GM19455 (cell line): Measurements from ENCODE around the gene OR56A4.

Experiments
- ATAC-seq: cut with Tn5 transposase; IDR thresholded peaks from one replicate; pipeline ENCODE4 v1.9.1; 2021; ENCODE audit not compliant: unreplicated experiment

Gene OR56A4, protein sequence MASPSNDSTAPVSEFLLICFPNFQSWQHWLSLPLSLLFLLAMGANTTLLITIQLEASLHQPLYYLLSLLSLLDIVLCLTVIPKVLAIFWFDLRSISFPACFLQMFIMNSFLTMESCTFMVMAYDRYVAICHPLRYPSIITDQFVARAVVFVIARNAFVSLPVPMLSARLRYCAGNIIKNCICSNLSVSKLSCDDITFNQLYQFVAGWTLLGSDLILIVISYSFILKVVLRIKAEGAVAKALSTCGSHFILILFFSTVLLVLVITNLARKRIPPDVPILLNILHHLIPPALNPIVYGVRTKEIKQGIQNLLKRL

DNA sequence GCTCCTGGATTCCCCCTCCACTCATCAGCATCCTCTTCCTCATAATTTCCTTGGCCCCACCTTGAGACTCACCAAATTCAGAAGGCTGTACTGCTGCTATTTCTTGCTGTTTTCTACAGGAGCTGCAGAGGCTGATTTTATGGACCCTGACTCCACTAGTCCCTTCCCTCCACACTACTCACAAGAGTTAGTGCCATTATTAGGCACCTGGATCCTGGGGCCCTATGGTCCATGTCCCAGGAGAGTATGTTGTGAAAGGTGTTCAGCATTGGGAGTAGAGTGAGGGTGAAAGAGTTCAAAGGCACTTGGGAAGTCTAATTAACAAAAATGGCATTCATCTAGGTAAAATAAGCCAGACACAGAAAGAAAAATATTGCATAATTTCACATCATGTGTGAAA lies at the start of gene OR56A4:
OR56A4 (minus strand) TSS at position 101 of the 400 bp plus-strand sequence. CDS start 3,954 bp downstream, outside the sequence.
- no peak for ATAC-seq

DNA sequence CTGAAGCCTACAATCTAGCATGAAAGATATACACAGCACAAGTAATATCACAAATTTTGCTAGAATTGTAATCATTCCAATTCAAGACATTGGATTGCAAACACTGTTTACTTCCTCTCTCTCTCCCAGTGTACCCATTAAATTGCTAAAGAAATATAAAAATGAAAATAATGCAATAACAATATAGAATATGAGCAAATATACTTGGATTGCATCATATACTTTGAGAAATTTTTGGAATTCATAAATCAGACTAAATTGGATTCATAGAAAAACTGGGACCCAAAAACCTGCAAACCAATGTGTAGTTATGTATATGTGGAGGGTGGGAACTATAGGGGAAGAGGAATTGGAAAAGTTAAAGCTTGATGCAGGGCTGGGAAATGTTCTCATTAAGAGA lies 48.8 kb upstream of the OR56A4 start:
- ATAC-seq = no peak

DNA sequence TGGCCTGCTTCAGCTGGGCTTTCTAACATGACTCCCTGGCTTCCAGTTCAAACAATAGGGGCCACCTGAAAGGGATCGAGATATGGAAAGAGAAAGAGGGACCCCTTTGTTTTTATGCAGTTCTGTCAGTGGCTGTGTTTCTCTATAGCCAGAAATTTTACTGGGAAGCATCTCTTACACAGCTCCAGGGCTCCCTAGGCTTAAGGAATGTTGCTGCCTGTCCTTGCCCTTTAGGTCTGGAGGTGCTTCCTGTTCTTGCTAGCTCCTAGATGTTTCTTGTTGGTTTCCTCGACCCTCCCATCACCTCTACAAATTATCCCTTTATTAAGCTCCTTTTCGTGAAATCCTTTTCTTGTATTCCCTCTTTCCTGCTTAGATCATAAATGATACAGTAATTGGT lies 45.6 kb upstream of the OR56A4 start:
- no peak for ATAC-seq

DNA sequence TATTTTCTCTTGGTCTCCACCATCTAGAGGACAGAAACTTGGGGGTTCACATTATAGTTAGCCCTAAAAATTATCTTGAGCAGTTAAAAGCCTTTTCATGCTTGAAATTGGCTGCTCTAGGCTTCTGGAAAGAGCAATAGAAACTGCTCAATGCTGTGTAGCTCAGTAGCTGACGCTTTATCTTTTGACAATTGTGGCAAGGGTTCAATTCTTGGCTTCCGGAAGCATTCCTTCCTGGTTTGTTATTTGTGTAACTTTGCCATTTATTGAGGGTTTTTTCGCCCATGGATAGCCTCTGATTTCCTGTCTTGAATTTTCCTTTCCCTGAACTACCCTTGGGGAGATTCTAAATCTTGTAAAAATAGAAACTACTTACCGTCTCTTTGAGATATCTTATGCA lies 34.1 kb upstream of the OR56A4 start:
- no peak for ATAC-seq

DNA sequence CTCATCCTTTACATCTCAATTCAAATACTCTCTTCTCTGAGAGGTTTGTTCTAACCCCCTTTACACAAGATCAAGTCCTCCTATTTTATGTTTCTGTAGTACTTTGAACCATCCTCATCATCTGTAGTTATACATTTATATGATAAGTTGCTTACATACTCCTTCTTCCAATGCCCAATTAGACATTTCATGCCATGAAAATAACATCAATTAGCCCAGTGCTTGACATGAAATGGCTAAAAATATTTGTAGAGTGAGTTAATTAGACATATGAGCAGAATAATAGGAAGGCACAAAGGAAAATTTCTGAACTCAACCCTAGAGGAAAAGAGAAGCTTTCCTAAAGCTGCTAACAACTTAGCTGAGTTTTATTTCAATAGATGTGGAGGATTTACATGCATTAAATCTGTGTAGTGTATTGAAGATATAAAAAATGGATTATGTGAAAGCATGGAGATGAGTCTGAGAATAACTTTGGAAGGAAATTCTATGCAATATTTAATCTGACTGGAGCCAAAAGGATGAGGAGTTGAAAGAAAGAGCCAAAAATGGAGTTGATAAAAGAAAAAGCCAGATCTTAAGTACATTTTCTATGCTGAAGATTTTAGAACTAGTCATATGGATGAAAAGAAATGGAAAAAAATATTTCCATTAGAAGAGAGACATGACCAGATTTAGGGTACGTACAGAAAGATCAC lies 24.1 kb upstream of the OR56A4 start, which contains the start of gene OR56A1:
OR56A1 (minus strand) TSS at position 51 of the 698 bp plus-strand sequence. CDS start 3,066 bp downstream, outside the sequence.
- no peak for ATAC-seq

DNA sequence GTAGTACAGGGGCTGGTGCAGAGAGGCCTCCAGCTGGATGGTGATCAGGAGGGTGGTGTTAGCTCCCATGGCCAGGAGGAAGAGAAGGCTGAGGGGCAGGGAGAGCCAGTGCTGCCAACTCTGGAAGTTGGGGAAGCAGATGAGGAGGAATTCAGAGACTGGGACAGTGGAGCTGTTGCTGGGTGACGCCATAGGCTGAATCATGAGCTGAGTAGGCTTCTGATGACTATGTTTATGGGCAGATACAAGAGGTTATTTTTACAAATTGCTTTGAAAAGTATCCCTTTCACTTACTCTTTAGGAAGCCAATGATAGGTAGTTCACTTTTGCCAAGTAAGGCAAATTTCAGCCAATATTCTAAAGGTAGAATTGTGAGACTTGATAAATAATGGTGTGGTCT lies 20.8 kb upstream of the OR56A4 start:
- ATAC-seq = no peak

DNA sequence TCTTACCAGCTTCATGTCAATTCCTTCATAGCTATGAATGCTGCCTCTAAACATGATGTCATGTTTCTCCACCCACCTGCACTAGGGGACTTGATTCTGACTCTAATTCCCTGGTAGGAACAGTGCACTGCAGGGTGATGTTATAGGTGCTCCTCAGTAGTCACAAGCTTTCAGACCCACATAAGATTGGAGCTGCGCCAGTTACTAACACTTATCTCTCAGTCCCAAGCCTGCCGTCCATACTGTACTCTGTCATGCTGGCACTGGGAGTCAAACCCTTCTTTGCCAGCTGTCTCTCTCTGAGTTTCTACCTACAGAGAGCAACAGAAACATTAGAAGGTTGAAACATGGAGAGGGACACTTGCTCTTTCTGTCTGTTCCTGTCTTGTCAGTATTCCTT lies 18.3 kb upstream of the OR56A4 start:
- ATAC-seq = no peak

DNA sequence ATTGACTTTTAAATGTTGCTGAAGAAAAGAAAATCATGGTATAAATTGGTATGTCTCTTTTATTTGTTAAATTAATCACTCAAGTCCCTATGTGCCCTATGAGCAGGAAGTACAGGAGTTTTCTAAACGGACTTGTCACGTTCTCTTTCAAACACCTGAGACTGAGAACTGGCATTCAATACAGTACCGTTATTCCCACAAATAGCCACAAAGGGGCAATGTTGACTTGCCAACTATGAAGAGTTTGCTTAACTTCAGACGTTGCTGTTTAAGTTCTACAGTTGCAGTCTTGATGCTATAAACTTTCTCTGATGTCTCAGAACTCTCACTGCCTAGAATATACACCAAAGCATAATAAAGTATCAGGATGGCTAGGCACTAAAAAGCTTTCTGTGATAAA lies 16.2 kb upstream of the OR56A4 start:
- ATAC-seq = no peak

DNA sequence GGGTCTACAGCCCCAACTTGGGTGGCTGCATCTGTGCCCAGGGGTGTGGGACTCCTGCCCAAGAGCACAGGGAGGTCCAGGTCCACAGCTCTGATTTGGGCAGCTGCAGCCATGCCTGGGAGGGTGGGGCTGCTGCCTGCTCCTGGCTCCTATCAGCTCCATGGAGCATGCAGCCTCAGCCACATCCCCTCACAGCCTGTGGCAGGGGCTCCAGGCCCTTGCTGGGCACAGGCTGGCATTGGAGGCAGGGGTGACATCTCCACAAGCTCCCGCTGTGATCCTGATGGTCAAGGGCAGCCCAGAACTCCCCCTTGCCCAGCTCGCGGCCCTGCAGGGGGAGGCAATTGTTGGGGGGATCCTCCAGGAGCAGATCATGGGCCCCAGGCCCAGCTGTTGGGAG lies 6.3 kb upstream of the OR56A4 start:
- no peak for ATAC-seq

DNA sequence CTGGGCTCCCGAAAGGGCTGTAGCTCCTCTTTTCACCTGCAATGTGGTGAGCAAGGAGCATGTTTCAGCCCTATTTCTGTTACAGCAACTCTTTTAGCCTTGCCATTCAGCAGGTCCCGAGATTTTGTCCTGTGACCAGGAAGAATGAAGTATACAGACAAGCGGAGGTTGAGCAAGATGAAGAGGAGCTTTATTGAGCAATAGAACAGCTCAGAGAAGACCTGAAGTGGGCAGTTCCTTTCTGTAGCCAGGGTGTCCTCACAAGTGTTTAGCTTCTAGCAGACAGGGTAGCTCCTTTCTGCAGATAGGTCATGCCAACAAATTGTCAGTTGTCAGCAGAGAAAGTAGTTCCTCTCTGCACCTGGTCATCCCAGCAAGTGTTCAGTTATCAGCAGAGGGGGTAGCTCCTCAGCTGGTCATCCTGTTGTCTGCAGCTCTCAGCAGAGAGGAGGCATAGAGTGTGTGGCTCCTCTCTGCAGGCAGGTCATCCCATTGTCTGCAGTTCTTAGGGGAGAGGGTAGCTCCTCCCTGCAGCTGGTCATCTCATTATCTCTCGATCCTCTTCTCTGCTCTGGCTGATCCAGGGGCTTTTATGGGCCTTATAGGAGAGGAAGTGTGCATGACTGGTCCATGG lies 5.4 kb upstream of the OR56A4 start:
- ATAC-seq = no peak

DNA sequence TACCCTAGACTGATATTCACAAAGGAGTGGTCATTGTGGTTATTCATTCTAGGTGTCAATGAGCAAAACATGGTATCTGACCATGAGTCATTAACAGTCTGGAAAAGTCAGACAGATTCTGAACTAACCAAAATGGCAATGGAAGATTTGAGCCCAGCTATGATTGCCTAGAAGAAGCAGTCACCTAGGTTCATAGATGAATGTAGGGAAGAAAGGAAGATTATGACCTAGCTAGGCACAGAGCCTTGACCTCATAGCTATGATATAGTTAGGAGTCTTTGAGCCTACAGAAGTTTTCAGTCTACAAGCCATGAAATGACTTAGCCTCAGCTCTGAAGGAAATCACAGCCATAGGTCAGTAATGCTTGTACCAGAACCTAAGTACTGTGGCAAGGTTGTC lies 351 bp downstream of the OR56A4 start:
- no peak for ATAC-seq

DNA sequence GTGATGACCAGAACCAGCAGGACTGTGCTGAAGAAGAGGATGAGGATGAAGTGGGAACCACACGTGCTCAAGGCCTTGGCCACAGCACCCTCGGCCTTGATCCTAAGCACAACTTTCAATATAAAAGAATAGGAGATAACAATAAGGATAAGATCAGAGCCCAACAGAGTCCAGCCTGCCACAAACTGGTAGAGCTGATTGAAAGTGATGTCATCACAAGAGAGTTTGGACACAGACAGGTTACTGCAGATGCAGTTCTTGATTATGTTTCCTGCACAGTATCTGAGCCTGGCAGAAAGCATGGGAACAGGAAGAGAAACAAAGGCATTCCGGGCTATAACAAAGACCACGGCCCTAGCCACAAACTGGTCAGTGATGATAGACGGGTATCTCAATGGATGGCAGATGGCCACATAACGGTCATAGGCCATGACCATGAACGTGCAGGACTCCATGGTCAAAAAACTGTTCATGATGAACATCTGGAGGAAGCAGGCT lies 4.5 kb downstream of the OR56A4 start:
- ATAC-seq = no peak

DNA sequence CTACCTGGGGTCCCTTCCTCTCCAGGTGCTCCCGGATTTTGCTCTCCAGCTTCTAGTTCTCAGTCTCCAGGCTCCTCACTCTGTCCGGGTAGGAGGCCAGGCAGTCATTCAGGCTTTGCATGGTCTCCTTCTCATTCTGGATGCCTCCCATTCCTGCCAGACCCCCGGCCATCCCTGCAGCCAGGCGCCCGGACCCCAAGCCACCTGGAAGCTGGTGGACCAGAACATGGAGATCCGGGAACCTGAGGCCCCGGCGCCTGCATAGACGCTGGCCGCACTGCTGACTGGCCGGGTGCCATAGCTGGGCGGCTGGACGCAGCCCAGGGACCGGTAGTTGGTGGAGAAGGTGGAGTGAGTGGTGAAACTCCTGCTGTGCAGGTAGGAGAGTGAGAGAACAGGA lies 12.0 kb downstream of the OR56A4 start:
- ATAC-seq = no peak

DNA sequence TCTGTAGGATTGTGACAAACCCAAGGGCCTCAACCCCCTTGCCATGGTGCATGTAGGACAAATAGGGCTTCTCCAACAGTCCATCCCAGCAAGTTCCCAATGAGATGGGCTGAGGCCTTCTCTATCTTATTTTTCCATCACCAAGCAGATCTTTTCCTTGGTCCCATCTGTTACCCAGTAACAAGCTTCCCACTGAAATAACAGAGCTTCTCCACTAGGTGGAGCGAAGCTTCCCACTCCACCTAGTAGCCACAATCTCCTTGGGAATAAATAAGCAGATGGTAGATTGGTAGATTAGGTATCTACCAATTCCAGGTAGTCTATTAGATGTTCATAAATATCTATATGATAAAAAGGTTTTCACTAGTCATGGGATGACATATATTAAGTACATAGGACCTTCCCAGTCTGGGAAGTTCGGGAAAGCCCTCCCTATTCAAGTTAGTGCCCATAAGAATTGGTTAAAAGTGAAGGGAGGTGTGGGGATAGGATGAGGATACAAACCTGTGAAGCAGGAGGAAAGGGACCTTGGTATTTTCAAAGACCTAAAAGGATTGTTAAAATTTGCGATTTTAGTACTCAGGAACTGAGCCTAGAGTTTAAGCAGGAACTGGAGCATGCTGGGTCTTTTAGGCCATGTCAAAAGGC lies 14.0 kb downstream of the OR56A4 start:
- no peak for ATAC-seq

DNA sequence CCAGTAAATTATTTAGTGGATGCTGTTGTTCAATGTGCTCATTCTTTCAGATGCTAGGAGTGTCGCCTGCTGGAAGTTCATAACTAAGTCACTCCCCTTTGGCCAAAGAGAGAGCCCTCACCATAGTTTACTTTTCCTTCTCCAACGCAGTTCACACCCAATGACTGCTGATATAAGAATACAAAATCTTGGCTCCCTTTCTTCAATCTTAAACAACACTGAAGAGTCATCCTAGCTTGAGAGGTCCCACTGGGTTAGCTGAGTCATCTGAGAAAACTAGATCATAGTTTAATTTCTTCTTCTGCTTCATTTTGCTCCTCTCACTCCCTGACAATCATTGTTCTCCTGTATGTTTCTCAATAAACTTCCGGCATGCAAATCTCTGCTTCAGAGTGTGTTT lies 14.6 kb downstream of the OR56A4 start:
- ATAC-seq = no peak

DNA sequence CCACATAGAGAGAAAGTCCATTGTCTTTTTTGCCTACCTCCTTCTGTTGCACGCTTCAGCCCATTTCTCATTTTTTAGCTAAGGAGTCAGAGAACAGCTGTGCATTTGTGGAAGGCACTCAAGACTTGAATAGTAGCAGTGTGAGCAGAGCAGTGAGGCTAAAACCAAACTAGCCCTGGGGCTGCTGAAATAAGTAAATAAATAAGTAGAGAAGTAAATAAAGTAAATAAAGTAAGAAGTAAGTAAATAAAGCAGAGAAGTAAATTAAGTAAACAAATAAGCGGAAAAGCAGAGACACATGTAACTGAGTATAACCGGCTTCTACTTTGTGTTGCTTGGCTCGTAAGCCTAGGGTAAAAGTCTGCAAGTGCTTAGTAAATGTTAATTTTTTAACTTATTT lies 17.5 kb downstream of the OR56A4 start:
- ATAC-seq = no peak

DNA sequence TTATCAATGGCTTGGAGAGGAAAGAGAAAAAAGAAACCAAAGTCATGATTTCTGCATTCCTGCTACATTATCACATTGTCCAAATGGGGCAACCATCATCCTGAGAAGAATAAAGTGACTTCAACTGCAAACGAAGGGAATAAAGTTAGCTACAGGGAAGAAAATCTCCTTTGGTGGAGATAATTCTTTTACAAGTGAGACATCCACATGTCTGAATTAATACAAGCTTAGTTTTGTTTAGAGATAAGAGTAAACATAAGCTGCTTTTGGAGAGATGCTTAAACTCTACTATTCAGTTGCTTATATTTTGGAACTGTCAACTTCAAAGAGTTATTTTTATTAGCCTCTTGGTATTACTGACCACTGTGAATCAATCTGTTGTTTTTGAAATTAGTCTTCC lies 19.9 kb downstream of the OR56A4 start, which contains the start of gene OR52L1:
OR52L1 (minus strand) TSS at position 101 of the 400 bp plus-strand sequence; CDS start at position 46, 55 bp downstream.
- no peak for ATAC-seq

DNA sequence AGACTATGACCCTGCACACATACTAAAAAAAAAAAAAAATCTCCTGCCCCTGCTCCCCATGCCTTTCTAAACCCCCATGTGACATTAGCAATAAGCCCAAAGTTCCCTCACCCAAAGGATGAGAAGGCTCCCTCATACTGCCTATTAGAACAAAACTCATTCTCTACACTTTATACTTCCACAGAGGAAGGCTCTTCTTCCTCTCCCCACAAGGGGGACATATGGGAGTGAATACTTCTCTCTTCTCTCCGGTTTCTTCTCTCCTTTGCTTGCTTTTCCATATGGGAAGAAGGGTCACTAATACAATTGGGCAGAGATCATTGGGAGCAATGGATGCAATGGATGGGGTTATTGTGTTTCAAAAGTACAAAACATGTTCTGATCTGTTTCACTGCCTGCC lies 23.3 kb downstream of the OR56A4 start:
- no peak for ATAC-seq

DNA sequence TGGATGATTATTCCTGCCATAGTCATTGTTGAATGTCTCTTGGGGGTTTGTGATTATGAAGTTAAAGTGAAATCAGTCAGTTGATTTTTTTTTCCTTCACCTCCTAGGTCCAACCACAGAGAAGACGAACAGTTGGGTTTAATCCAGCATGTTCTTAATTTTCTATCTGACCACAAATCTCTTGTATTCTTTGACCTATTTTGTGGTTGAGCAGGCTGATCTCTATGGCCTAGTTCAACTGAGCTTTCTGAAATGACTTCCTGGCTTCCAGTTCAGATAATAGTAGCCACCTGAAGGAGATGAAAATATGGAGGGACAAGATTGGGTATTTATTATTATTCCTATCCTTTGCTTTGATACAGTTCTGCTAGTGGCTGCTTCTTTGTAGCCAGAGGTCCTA lies 33.2 kb downstream of the OR56A4 start:
- ATAC-seq = no peak

DNA sequence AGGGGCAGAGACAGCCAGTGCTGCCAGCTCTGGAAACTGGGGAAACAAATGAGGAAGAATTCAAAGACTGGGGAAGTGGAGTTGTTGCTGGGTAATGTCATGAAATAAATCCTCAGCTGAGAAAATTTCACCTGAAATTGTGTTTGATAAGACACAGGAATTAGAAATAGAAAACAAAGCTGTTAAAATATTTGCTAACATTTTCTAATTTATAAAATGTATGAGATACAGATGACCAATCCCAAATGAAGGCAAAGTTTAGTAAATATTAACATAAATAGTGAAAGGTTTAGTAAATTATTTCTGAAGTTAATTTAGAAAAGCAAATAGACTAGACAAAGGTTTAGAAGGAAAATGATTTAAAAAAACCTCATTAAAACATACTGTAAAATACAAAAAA lies 38.4 kb downstream of the OR56A4 start, which contains the start of gene OR56A5:
OR56A5 (minus strand) TSS at position 101 of the 400 bp plus-strand sequence; CDS start at position 101, 0 bp downstream.
- no peak for ATAC-seq

DNA sequence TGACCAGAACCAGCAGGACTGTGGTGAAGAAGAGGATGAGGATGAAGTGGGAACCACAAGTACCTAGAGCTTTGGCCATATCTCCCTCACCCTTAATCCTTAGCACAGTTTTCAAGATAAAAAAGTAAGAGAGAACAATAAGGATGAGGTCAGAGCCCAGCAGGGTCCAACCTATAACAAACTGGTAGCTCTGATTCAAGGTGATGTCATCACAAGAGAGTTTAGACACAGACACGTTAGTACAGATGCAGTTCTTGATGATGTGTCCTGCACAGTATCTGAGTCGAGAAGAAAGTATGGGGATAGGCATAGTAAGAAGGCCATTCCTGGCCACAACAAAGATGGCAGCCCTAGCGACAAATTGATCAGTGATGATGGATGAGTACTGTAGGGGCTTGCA lies 39.0 kb downstream of the OR56A4 start:
- no peak for ATAC-seq
